K562 (cell line): ENCODE results near the gene ANKZF1. TPM values are rescaled to one million over a fixed set of nuclear protein-coding genes. Genes with fewer than 3 reads are reported as not detected.
A peak's percentile ranks its signal among the peaks of the same experiment; 100 is the strongest.

Source experiments
- ATAC-seq: fragments of 200-7000 bp; cut with Tn5 transposase; 3 replicates; pipeline ENCODE4 v1.9.1; 2020; ENCODE audit warnings: moderate library complexity
- BruUV-seq: library from RNA; stranded (reverse); fragments of 400-500 nt; replicated peaks from 2 replicates; lab custom pipeline; 2021; lab: Mats Ljungman, UMichigan
- CTCF ChIA-PET: fragments of 300-600 bp; formaldehyde crosslinking; extraction: SDS; loops from one replicate; lab custom pipeline; 2021; ENCODE audit warnings: low intra/inter-chr PET ratio; lab: Yijun Ruan, JAX
- POLR2A ChIA-PET: fragments of 300-600, 350-650 bp; sonication (Branson Sonifier 250); formaldehyde crosslinking; extraction: SDS; loops from one replicate; lab custom pipeline; 2021; ENCODE audit warnings: antibody characterized with exemption, inconsistent platforms; lab: Yijun Ruan, JAX
- DNase-seq, 4 experiments: peaks; one replicate each; pipeline versions ENCODE4 v3.0.0 to v3.0.0-alpha.2; 2011 to 2018; ENCODE audit warnings: low spot score in 3 of 4, mixed read lengths in 3 of 4; ENCODE audit errors: extremely low read depth in 1 of 4
- FAIRE-seq: peaks from 2 replicates; lab custom pipeline; 2011; peaks lifted over from hg19 to GRCh38; lab: Jason Lieb, UNC
- H2AFZ ChIP-seq: 2 replicates; pipeline ENCODE4 v1.6.0; 2011; ENCODE audit warnings: low read depth, low read length, control low read depth, inconsistent platforms
- H3K27ac ChIP-seq: fragments of 200-600 bp; 3 replicates; pipeline ENCODE4 v1.8.0; 2011; ENCODE audit warnings: low read depth, mild to moderate bottlenecking, control low read depth, inconsistent platforms, low read length, moderate library complexity, mixed read lengths; ENCODE audit errors: extremely low read depth
- H3K27me3 ChIP-seq, 2 experiments: fragments of 300-600 bp in 1 of 2; 2 replicates in 1 of 2; 3 replicates in 1 of 2; pipeline versions ENCODE4 v1.6.0 to v1.8.0; 2011; ENCODE audit warnings: inconsistent platforms in 2 of 2, low read length in 2 of 2, mild to moderate bottlenecking in 1 of 2, mixed read lengths in 1 of 2, moderate library complexity in 1 of 2; ENCODE audit not compliant: control insufficient read depth in 2 of 2, insufficient read depth in 2 of 2
- H3K36me3 ChIP-seq: fragments of 300-600 bp; 3 replicates; pipeline ENCODE4 v1.8.0; 2011; ENCODE audit warnings: mild to moderate bottlenecking, low read length, inconsistent platforms; ENCODE audit not compliant: control insufficient read depth, insufficient read depth
- H3K4me1 ChIP-seq, 2 experiments: fragments of 200-600 bp in 1 of 2; replicated peaks in 1 of 2; 2 replicates in 1 of 2; 3 replicates in 1 of 2; pipeline versions ENCODE4 v1.5.1 to v1.8.0; 2011; ENCODE audit warnings: inconsistent platforms in 2 of 2, low read length in 2 of 2, mild to moderate bottlenecking in 1 of 2, mixed read lengths in 1 of 2, moderate library complexity in 1 of 2; ENCODE audit not compliant: control insufficient read depth in 2 of 2, insufficient read depth in 2 of 2
- H3K4me2 ChIP-seq: 2 replicates; pipeline ENCODE4 v1.6.1; 2011; ENCODE audit warnings: low read length, control low read depth, inconsistent platforms, mixed read lengths; ENCODE audit not compliant: insufficient read depth
- H3K4me3 ChIP-seq: fragments of 200-600 bp; sonication (generic), shearing (Covaris generic); 2 replicates; pipeline ENCODE4 v1.5.1; 2016; ENCODE audit warnings: control low read depth, inconsistent platforms
- H3K79me2 ChIP-seq: fragments of 200-600 bp; 3 replicates; pipeline ENCODE4 v1.8.0; 2011; ENCODE audit warnings: low read length, inconsistent platforms; ENCODE audit not compliant: control insufficient read depth, insufficient read depth
- H3K9ac ChIP-seq, 2 experiments: 2 replicates each; pipeline versions ENCODE4 v1.6.0 to v1.6.1; 2011; ENCODE audit warnings: low read depth in 2 of 2, low read length in 2 of 2, control low read depth in 1 of 2, inconsistent platforms in 1 of 2, mild to moderate bottlenecking in 1 of 2, mixed read lengths in 1 of 2; ENCODE audit not compliant: insufficient read depth in 1 of 2
- H3K9me1 ChIP-seq: one replicate; pipeline ENCODE4 v1.6.0; 2011; ENCODE audit warnings: inconsistent platforms, mild to moderate bottlenecking, low read length, moderate library complexity; ENCODE audit not compliant: control insufficient read depth, insufficient read depth
- H3K9me3 ChIP-seq: replicated peaks from 2 replicates; pipeline ENCODE4 v1.5.1; 2011; ENCODE audit warnings: low read depth, low read length, inconsistent platforms; ENCODE audit not compliant: control insufficient read depth, insufficient read depth
- H4K20me1 ChIP-seq: replicated peaks from 2 replicates; pipeline ENCODE4 v1.6.1; 2011; ENCODE audit warnings: low read length, inconsistent platforms, mixed read lengths; ENCODE audit not compliant: control insufficient read depth, insufficient read depth
- ARID1B ChIP-seq: fragments of 450-650 bp; IDR thresholded peaks from 2 replicates; pipeline ENCODE4 v1.6.1; 2016; ENCODE audit warnings: antibody characterized with exemption, mild to moderate bottlenecking, inconsistent platforms
- CBFA2T2 ChIP-seq: fragments of 450-650 bp; conservative IDR thresholded peaks from 2 replicates; pipeline ENCODE4 v1.6.1; 2017; ENCODE audit warnings: mild to moderate bottlenecking
- CBFA2T3 ChIP-seq: fragments of 450-650 bp; IDR thresholded peaks from 2 replicates; pipeline ENCODE4 v1.6.1; 2017
- DPF2 ChIP-seq: fragments of 450-650 bp; IDR thresholded peaks from 2 replicates; pipeline ENCODE4 v1.6.1; 2016
- ESRRA ChIP-seq: fragments of 450-650 bp; IDR thresholded peaks from 2 replicates; pipeline ENCODE4 v1.6.1; 2014; ENCODE audit warnings: low read depth, mild to moderate bottlenecking, moderate library complexity, borderline replicate concordance
- FOSL1 ChIP-seq: fragments of 200-800 bp; sonication (Bioruptor generic); conservative IDR thresholded peaks from 2 replicates; pipeline ENCODE4 v1.6.1; 2016; ENCODE audit warnings: missing genetic modification characterization, missing compliant biosample characterization
- JUND ChIP-seq, 2 experiments: IDR thresholded peaks; 2 replicates in 1 of 2; 3 replicates in 1 of 2; pipeline ENCODE4 v1.6.1; 2011; ENCODE audit warnings: borderline replicate concordance in 2 of 2, low read depth in 2 of 2, low read length in 2 of 2, improper control_type of control experiment in 1 of 2, missing biosample characterization in 1 of 2, missing genetic modification characterization in 1 of 2, missing genetic modification reagents in 1 of 2
- KDM1A ChIP-seq, 2 experiments: fragments of 450-650 bp; IDR thresholded peaks; 2 replicates each; pipeline ENCODE4 v1.6.1; 2016; ENCODE audit warnings: mild to moderate bottlenecking in 2 of 2
- MLX ChIP-seq, 2 experiments: fragments of 450-650 bp in 1 of 2; sonication (generic) in 1 of 2; formaldehyde crosslinking; conservative IDR thresholded peaks; 2 replicates each; pipeline versions ENCODE4 v1.4.0 to v1.8.1; 2020 to 2022; ENCODE audit warnings: mild to moderate bottlenecking in 1 of 2, missing genetic modification reagents in 1 of 2
- PRPF4 ChIP-seq: fragments of 200-400 bp; formaldehyde crosslinking; IDR thresholded peaks from one replicate; pipeline ENCODE4 v1.6.1; 2017; ENCODE audit warnings: low read length, low read depth, mild to moderate bottlenecking; ENCODE audit not compliant: insufficient read depth, poor library complexity, severe bottlenecking
- RBM15 ChIP-seq: fragments of 200-400 bp; formaldehyde crosslinking; IDR thresholded peaks from 2 replicates; pipeline ENCODE4 v1.6.1; 2018; ENCODE audit warnings: mild to moderate bottlenecking, low read length, moderate library complexity; ENCODE audit not compliant: insufficient read depth
- TAF7 ChIP-seq: fragments of 450-650 bp; IDR thresholded peaks from 2 replicates; pipeline ENCODE4 v1.6.1; 2016; ENCODE audit warnings: missing genetic modification characterization, missing compliant biosample characterization
- XRCC5 ChIP-seq: fragments of 200-400 bp; formaldehyde crosslinking; IDR thresholded peaks from 2 replicates; pipeline ENCODE4 v1.6.1; 2017; ENCODE audit warnings: low read depth, mild to moderate bottlenecking, low read length
- ZBTB17 ChIP-seq: fragments of 450-650 bp; formaldehyde crosslinking; IDR thresholded peaks from 2 replicates; pipeline ENCODE4 v1.4.0; 2020; ENCODE audit warnings: mild to moderate bottlenecking
- ZNF717 ChIP-seq: fragments of 250-450 bp; sonication (Bioruptor Pico); IDR thresholded peaks from 2 replicates; pipeline ENCODE4 v1.5.0; 2021
- ZNF75A ChIP-seq: fragments of 450-650 bp; formaldehyde crosslinking; IDR thresholded peaks from 2 replicates; pipeline ENCODE4 v1.4.0; 2020; ENCODE audit warnings: mild to moderate bottlenecking
- WGBS: fragments of 100-300 bp; shearing (Covaris generic); methylation state at CpG from one replicate; pipeline ENCODE4 v1.1.6; 2016; ENCODE audit warnings: low coverage, mixed read lengths; ENCODE audit not compliant: insufficient coverage; ENCODE audit errors: missing lambda C conversion rate; 5-methylcytosine and 5-hydroxymethylcytosine counted together
- in situ Hi-C: fragments of 300-500 bp; cut with MboI; formaldehyde crosslinking; loops from 4 replicates; pipeline ENCODE4 v1.15.0; 2018; ENCODE audit warnings: inconsistent platforms, mixed read lengths
- intact Hi-C: fragments of 100-400 bp; cut with micrococcal nuclease; formaldehyde crosslinking; loops from 2 replicates; pipeline ENCODE4 v1.14.2; 2022
- polyA plus RNA-seq, 8 experiments: library from polyadenylated mRNA; depleted of rRNA in 4 of 8; stranded (reverse) in 5 of 8; unstranded in 3 of 8; fragments of >200 nt; fragmentation: Nextera tagmentation in 2 of 8; fragmentation: Illumina TruSeq in 1 of 8; extraction: Ambion mirVana in 2 of 8; extraction: Trizol in 1 of 8; gene quantifications; 2 replicates each; pipeline versions ENCODE4 v1.2.1 to v1.2.3, GENCODE V29; 2011 to 2014; ENCODE audit warnings: inconsistent platforms in 1 of 8, missing spikeins in 1 of 8
- total RNA-seq, 7 experiments: library from RNA; depleted of rRNA in 6 of 7; stranded (reverse); fragments of >200 nt in 6 of 7; fragmentation: Illumina TruSeq in 2 of 7; extraction: Trizol in 2 of 7; gene quantifications; 2 replicates each; pipeline versions ENCODE4 v1.2.1 to v1.2.3, GENCODE V29; 2011 to 2021; ENCODE audit warnings: low replicate concordance in 1 of 7
- TF ChIP-seq, protein P1 (sequence below): fragments of 250-450 bp; sonication (Bioruptor Pico); IDR thresholded peaks from 2 replicates; pipeline ENCODE4 v1.5.0; 2021
- TF ChIP-seq, protein P2 (sequence below): IDR thresholded peaks from 2 replicates; pipeline ENCODE4 v1.6.1; 2016; ENCODE audit warnings: missing genetic modification characterization, missing compliant biosample characterization
- TF ChIP-seq, protein P3 (sequence below): IDR thresholded peaks from 2 replicates; pipeline ENCODE4 v1.6.1; 2014; ENCODE audit warnings: antibody characterized with exemption

Gene ANKZF1
- total and polyA plus RNA-seq, 9 of the 15 experiments (the other 6 are each of a cell fraction or from before 2014, with no cell fraction given): 3.1 to 60.6 (median 31.0) TPM

DNA sequence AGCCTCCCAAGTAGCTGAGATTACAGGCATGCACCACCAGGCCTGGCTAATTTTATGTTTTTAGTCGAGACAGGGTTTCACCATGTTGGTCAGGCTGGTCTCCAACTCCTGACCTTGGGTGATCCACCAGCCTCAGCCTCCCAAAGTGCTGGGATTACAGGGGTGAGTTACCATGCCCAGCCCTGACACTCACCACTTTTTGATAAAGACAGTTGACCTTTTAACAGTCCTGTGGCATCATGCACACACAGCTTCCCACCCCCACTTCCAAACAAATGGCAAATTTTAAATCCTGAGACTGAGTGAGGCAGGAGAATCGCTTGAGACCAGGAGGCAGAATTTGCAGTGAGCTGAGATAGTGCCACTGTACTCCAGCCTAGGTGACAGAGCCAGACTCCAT, 43.4 kb downstream of the ANKZF1 start:
- ChIA-PET CTCF (no interaction called here), POLR2A (interaction anchor here (0.5 to 0.8 kb wide), 4 partner anchors 9 to 232 kb away, joined by 3 to 5 read pairs (median 4); no protein-coding TSS in a partner anchor)
- no peak for FAIRE-seq
- Histone ChIP-seq H3K4me3 (no peak overlapping the region), H3K9me1 (no peaks in the 10 kb centered on the region), H3K27me3 (no peaks in the 10 kb centered on the region), H3K4me2 (no peak overlapping the region), H4K20me1 (no peaks in the 10 kb centered on the region), H3K9me3 (no peaks in the 10 kb centered on the region), H3K4me1 (peaks cover 9 to 12% of the 10 kb centered on the region in 2 experiments), H3K36me3 (no peaks in the 10 kb centered on the region), H3K27ac (no peak overlapping the region), H2AFZ (no peak overlapping the region), H3K79me2 (no peaks in the 10 kb centered on the region), H3K9ac (no peak overlapping the region)
- DNase-seq: no peak
- intact Hi-C loops: no loop called here
- WGBS: 10% methylated on average over 2 of the region's 2 CpGs
- no TSS peak for BruUV-seq
- ATAC-seq: no peak
- in situ Hi-C loops: no loop called here
- no peak for TF ChIP-seq ZNF75A
- TF ChIP-seq ARID1B: peak; percentile 26; the same call in 1 of the 2 replicates
- no peak for TF ChIP-seq PRPF4
- TF ChIP-seq KDM1A (IDR thresholded peaks at IDR 0.05): peak; percentile 27 to 48; a peak in 1 of 4 replicates
- TF ChIP-seq CBFA2T3: peak; percentile 59
- no peak for TF ChIP-seq MLX (CRISPR knock-in tag; conservative IDR thresholded peaks at IDR 0.05)
- TF ChIP-seq ZNF717 (CRISPR knock-in tag): no peak
- peak; percentile 33; the same call in 1 of the 2 replicates for TF ChIP-seq FOSL1
- no peak for TF ChIP-seq ESRRA
- no peak for TF ChIP-seq ZBTB17 (CRISPR knock-in tag)
- TF ChIP-seq CBFA2T2: peak; percentile 32; the same call in 1 of the 2 replicates
- no peak for TF ChIP-seq XRCC5
- TF ChIP-seq RBM15: no peak
- TF ChIP-seq TAF7 (tag): no peak
- TF ChIP-seq DPF2: 0 out of 2 replicates have a peak, but pooled peaks have one; percentile 18
- 0 out of 2 replicates have a peak, but pooled peaks have one; percentile 18 for TF ChIP-seq JUND (IDR thresholded peaks at IDR 0.05; ENCODE audit: borderline replicate concordance, low read depth, low read length)
- TF ChIP-seq JUND (tag; IDR thresholded peaks at IDR 0.05; ENCODE audit: borderline replicate concordance, low read depth, low read length): no peak
- TF ChIP-seq, protein P1, sequence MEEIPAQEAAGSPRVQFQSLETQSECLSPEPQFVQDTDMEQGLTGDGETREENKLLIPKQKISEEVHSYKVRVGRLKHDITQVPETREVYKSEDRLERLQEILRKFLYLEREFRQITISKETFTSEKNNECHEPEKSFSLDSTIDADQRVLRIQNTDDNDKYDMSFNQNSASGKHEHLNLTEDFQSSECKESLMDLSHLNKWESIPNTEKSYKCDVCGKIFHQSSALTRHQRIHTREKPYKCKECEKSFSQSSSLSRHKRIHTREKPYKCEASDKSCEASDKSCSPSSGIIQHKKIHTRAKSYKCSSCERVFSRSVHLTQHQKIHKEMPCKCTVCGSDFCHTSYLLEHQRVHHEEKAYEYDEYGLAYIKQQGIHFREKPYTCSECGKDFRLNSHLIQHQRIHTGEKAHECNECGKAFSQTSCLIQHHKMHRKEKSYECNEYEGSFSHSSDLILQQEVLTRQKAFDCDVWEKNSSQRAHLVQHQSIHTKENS: no peak
- TF ChIP-seq, protein P2, sequence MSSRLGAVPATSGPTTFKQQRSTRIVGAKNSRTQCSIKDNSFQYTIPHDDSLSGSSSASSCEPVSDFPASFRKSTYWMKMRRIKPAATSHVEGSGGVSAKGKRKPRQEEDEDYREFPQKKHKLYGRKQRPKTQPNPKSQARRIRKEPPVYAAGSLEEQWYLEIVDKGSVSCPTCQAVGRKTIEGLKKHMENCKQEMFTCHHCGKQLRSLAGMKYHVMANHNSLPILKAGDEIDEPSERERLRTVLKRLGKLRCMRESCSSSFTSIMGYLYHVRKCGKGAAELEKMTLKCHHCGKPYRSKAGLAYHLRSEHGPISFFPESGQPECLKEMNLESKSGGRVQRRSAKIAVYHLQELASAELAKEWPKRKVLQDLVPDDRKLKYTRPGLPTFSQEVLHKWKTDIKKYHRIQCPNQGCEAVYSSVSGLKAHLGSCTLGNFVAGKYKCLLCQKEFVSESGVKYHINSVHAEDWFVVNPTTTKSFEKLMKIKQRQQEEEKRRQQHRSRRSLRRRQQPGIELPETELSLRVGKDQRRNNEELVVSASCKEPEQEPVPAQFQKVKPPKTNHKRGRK (tag): no peak
- TF ChIP-seq, protein P3, sequence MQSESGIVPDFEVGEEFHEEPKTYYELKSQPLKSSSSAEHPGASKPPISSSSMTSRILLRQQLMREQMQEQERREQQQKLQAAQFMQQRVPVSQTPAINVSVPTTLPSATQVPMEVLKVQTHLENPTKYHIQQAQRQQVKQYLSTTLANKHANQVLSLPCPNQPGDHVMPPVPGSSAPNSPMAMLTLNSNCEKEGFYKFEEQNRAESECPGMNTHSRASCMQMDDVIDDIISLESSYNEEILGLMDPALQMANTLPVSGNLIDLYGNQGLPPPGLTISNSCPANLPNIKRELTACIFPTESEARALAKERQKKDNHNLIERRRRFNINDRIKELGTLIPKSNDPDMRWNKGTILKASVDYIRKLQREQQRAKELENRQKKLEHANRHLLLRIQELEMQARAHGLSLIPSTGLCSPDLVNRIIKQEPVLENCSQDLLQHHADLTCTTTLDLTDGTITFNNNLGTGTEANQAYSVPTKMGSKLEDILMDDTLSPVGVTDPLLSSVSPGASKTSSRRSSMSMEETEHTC: no peak
